NT2/D1 (cell line): Measurements from ENCODE around the gene SIK3.
"Not testable (repeated sequence)": the region's sequence is repeated elsewhere in the genome, so short reads cannot be mapped to it uniquely, and the experiment has no call there.

Source experiments
- DNase-seq: peaks from one replicate; pipeline ENCODE4 v3.0.0-alpha.2; 2011; ENCODE audit warnings: low read depth, low spot score
- H3K27me3 ChIP-seq: 2 replicates; pipeline ENCODE4 v1.6.0; 2011; ENCODE audit warnings: mild to moderate bottlenecking; ENCODE audit not compliant: insufficient read length, insufficient read depth
- H3K36me3 ChIP-seq: 2 replicates; pipeline ENCODE4 v1.6.1; 2011; ENCODE audit warnings: mild to moderate bottlenecking, low read length, mixed read lengths; ENCODE audit not compliant: insufficient read depth, insufficient read length
- H3K4me1 ChIP-seq: 2 replicates; pipeline ENCODE4 v1.5.1; 2011; ENCODE audit not compliant: insufficient read depth, insufficient read length
- H3K4me3 ChIP-seq: 2 replicates; pipeline ENCODE4 v1.5.1; 2011; ENCODE audit warnings: low read depth; ENCODE audit not compliant: insufficient read length
- H3K9ac ChIP-seq: 2 replicates; pipeline ENCODE4 v1.6.0; 2011; ENCODE audit warnings: low read depth; ENCODE audit not compliant: insufficient read length
- H3K9me3 ChIP-seq: 2 replicates; pipeline ENCODE4 v1.5.1; 2011; ENCODE audit warnings: mild to moderate bottlenecking, low read length; ENCODE audit not compliant: insufficient read depth
- SUZ12 ChIP-seq: IDR thresholded peaks from 2 replicates; pipeline ENCODE4 v1.6.1; 2011; ENCODE audit not compliant: insufficient read length, insufficient read depth; ENCODE audit errors: extremely low read depth
- YY1 ChIP-seq: IDR thresholded peaks from 2 replicates; pipeline ENCODE4 v1.6.1; 2011; ENCODE audit not compliant: insufficient read length, insufficient read depth
- ZNF274 ChIP-seq: IDR thresholded peaks from 2 replicates; pipeline ENCODE4 v1.6.1; 2011; ENCODE audit warnings: mild to moderate bottlenecking, low read depth, low read length

SIK3 gene

GRCh38 chr11:117057727-117058126, 40.5 kb downstream of the SIK3 start:
- H3K36me3 ChIP-seq: peaks cover 2% of the 10 kb centered on the region
- no peak for DNase-seq
- no peak overlapping the region for H3K9ac ChIP-seq
- H3K4me3 ChIP-seq: no peak overlapping the region
- H3K9me3 ChIP-seq: no peaks in the 10 kb centered on the region
- no peak for TF ChIP-seq SUZ12
- no peak for TF ChIP-seq ZNF274
- TF ChIP-seq YY1: no peak
- no peaks in the 10 kb centered on the region for H3K4me1 ChIP-seq
- H3K27me3 ChIP-seq: no peaks in the 10 kb centered on the region

GRCh38 chr11:117057317-117057716, 40.9 kb downstream of the SIK3 start:
- Histone ChIP-seq H3K9me3 (no peaks in the 10 kb centered on the region), H3K9ac (no peak overlapping the region), H3K36me3 (peaks cover 2% of the 10 kb centered on the region), H3K4me3 (no peak overlapping the region), H3K4me1 (no peaks in the 10 kb centered on the region), H3K27me3 (no peaks in the 10 kb centered on the region)
- TF ChIP-seq YY1 (no peak), ZNF274 (no peak)
- DNase-seq: no peak

- H3K4me1 ChIP-seq: no peaks in the 10 kb centered on the region
- peaks cover 2% of the 10 kb centered on the region for H3K36me3 ChIP-seq
- TF ChIP-seq ZNF274: no peak
- no peak for TF ChIP-seq YY1
- TF ChIP-seq SUZ12: no peak
- H3K4me3 ChIP-seq: no peak overlapping the region
- H3K9ac ChIP-seq: no peak overlapping the region
- H3K9me3 ChIP-seq: no peaks in the 10 kb centered on the region
- no peaks in the 10 kb centered on the region for H3K27me3 ChIP-seq
- no peak for DNase-seq
Observed at GRCh38 chr11:117055469-117055868, 42.8 kb downstream of the SIK3 start.

GRCh38 chr11:117054382-117054781, 43.8 kb downstream of the SIK3 start:
- Histone ChIP-seq H3K4me1 (no peaks in the 10 kb centered on the region), H3K36me3 (peaks cover 2% of the 10 kb centered on the region), H3K27me3 (no peaks in the 10 kb centered on the region), H3K9me3 (no peaks in the 10 kb centered on the region), H3K4me3 (no peak overlapping the region), H3K9ac (no peak overlapping the region)
- TF ChIP-seq ZNF274: no peak
- no peak for TF ChIP-seq YY1
- TF ChIP-seq SUZ12: no peak
- no peak for DNase-seq

GRCh38 chr11:117052196-117053149, 45.8 kb downstream of the SIK3 start:
- no peak for DNase-seq
- no peak for TF ChIP-seq YY1
- TF ChIP-seq ZNF274: no peak
- no peak for TF ChIP-seq SUZ12
- Histone ChIP-seq H3K27me3 (no peaks in the 10 kb centered on the region), H3K4me1 (no peaks in the 10 kb centered on the region), H3K36me3 (peaks cover 2% of the 10 kb centered on the region), H3K9ac (no peak overlapping the region), H3K9me3 (no peaks in the 10 kb centered on the region), H3K4me3 (no peak overlapping the region)

GRCh38 chr11:117050121-117050520, 48.1 kb downstream of the SIK3 start:
- not testable (repeated sequence) for H3K4me3 ChIP-seq, H3K4me1 ChIP-seq, H3K27me3 ChIP-seq

GRCh38 chr11:117046627-117047026, 51.6 kb downstream of the SIK3 start:
- not testable (repeated sequence) for DNase-seq, H3K4me3 ChIP-seq, H3K9me3 ChIP-seq, H3K4me1 ChIP-seq, H3K36me3 ChIP-seq, H3K9ac ChIP-seq, H3K27me3 ChIP-seq

More at GRCh38 chr11:117050121-117050520, 48.1 kb downstream of the SIK3 start:
- not testable (repeated sequence) for DNase-seq, H3K9ac ChIP-seq, H3K36me3 ChIP-seq, H3K9me3 ChIP-seq

- no peaks in the 10 kb centered on the region for H3K4me1 ChIP-seq
- DNase-seq: no peak
- no peak for TF ChIP-seq SUZ12
- TF ChIP-seq ZNF274: no peak
- no peak for TF ChIP-seq YY1
- no peak overlapping the region for H3K9ac ChIP-seq
- no peaks in the 10 kb centered on the region for H3K9me3 ChIP-seq
- no peaks in the 10 kb centered on the region for H3K36me3 ChIP-seq
- no peaks in the 10 kb centered on the region for H3K27me3 ChIP-seq
- no peak overlapping the region for H3K4me3 ChIP-seq
Observed at GRCh38 chr11:117045956-117046355, 52.3 kb downstream of the SIK3 start.
